DMS153 (cell line): ENCODE measurements around the gene PPP3CB.

ENCODE experiments used
- DNase-seq: peaks from one replicate; lab custom pipeline; 2025; lab: John Stamatoyannopoulos, UW

PPP3CB gene

GRCh38 chr10:73480158-73480557 lies 15.7 kb downstream of the PPP3CB start:
- no peak for DNase-seq

GRCh38 chr10:73478636-73479035 lies 17.2 kb downstream of the PPP3CB start:
- no peak for DNase-seq

- no peak for DNase-seq
Observed at GRCh38 chr10:73471226-73471625, 24.6 kb downstream of the PPP3CB start.

- no peak for DNase-seq
Observed at GRCh38 chr10:73469579-73469978, 26.2 kb downstream of the PPP3CB start.

- DNase-seq = no peak
Observed at GRCh38 chr10:73467206-73467605, 28.6 kb downstream of the PPP3CB start.

GRCh38 chr10:73465978-73466726 lies 29.7 kb downstream of the PPP3CB start:
- DNase-seq = no peak

GRCh38 chr10:73460897-73461296 lies 34.9 kb downstream of the PPP3CB start:
- DNase-seq = no peak

- DNase-seq = no peak
Observed at GRCh38 chr10:73459683-73460314, 36.0 kb downstream of the PPP3CB start.

GRCh38 chr10:73456187-73456890 lies 39.5 kb downstream of the PPP3CB start:
- no peak for DNase-seq

- no peak for DNase-seq
Observed at GRCh38 chr10:73449113-73449512, 46.7 kb downstream of the PPP3CB start.

GRCh38 chr10:73448384-73448783 lies 47.4 kb downstream of the PPP3CB start:
- DNase-seq = no peak

- DNase-seq = no peak
Observed at GRCh38 chr10:73446926-73447325, 48.9 kb downstream of the PPP3CB start.

- no peak for DNase-seq
Observed at GRCh38 chr10:73444457-73444856, 51.4 kb downstream of the PPP3CB start.

- no peak for DNase-seq
Observed at GRCh38 chr10:73439605-73440312, 56.1 kb downstream of the PPP3CB start.

GRCh38 chr10:73439055-73439454 lies 56.8 kb downstream of the PPP3CB start:
- no peak for DNase-seq

GRCh38 chr10:73433538-73433867 lies 62.3 kb downstream of the PPP3CB start, which contains the start of gene MSS51:
Gene MSS51 (minus strand): TSS chr10:73433561. CDS start chr10:73428284, 5,277 bp downstream.
- no peak for DNase-seq

- DNase-seq = no peak
Observed at GRCh38 chr10:73432646-73433537, 62.9 kb downstream of the PPP3CB start.

- DNase-seq = no peak
Observed at GRCh38 chr10:73426318-73426717, 69.5 kb downstream of the PPP3CB start.

- no peak for DNase-seq
Observed at GRCh38 chr10:73424478-73424877, 71.3 kb downstream of the PPP3CB start.

- no peak for DNase-seq
Observed at GRCh38 chr10:73423309-73423708, 72.5 kb downstream of the PPP3CB start.

- no peak for DNase-seq
Observed at GRCh38 chr10:73416571-73416970, 79.3 kb downstream of the PPP3CB start.
